ENCODE measurements around the gene OR2T8. TPM values are rescaled to one million over a fixed set of nuclear protein-coding genes. Genes with fewer than 3 reads are reported as not detected.

The OR2T8 gene
- total and polyA plus RNA-seq, 2 of the 4 experiments (the other 2 are of a cell fraction), result not detected

GRCh38 chr1:247883346-247883745 lies 36.7 kb upstream of the OR2T8 start:
- no peak overlapping the region for H3K4ac ChIP-seq (ENCODE audit: low read depth, low read length)
- no peak overlapping the region for H3K4me2 ChIP-seq (ENCODE audit: low read depth, low read length)
- no peak overlapping the region for H2BK15ac ChIP-seq (ENCODE audit: low read depth, low read length)
- TF ChIP-seq NFE2L2 (IDR thresholded peaks at IDR 0.05; ENCODE audit: low read depth, low read length) (no peak), CTCF (conservative IDR thresholded peaks at IDR 0.05; ENCODE audit: low read depth, low read length) (no peak), FOS (IDR thresholded peaks at IDR 0.05; ENCODE audit: low read depth, low read length) (no peak), SMC3 (IDR thresholded peaks at IDR 0.05; ENCODE audit: low read depth, low read length) (no peak), CHD1 (IDR thresholded peaks at IDR 0.05; ENCODE audit: low read depth, low read length) (no peak), USF2 (IDR thresholded peaks at IDR 0.05; ENCODE audit: low read depth, low read length) (no peak), MAZ (IDR thresholded peaks at IDR 0.05; ENCODE audit: borderline replicate concordance, low read depth, low read length) (no peak), BHLHE40 (IDR thresholded peaks at IDR 0.05; ENCODE audit: low read depth, low read length) (no peak)
- H2AK9ac ChIP-seq (replicated peaks; ENCODE audit: low read depth, low read length, poor library complexity), result no peak overlapping the region
- H4K8ac ChIP-seq (ENCODE audit: low read depth in 2 of 2, low read length in 2 of 2), result no peak overlapping the region
- H2BK20ac ChIP-seq (ENCODE audit: low read depth, low read length), result no peak overlapping the region
- H3K27me3 ChIP-seq (ENCODE audit: control insufficient read depth, insufficient read depth, low read length), result no peaks in the 10 kb centered on the region
- in situ Hi-C loops (cut with MboI; ENCODE audit: low sequenced_read_pairs), result no loop called here
- H3K27ac ChIP-seq (ENCODE audit: insufficient read depth, low read length), result no peak overlapping the region
- H3K9ac ChIP-seq (ENCODE audit: low read depth, low read length), result no peak overlapping the region
- no peaks in the 10 kb centered on the region for H3K79me1 ChIP-seq (ENCODE audit: low read depth in 1 of 2, low read length in 2 of 2)
- CTCF ChIA-PET, result no interaction called here
- intact Hi-C loops (cut with micrococcal nuclease), result no loop called here
- H2BK5ac ChIP-seq (ENCODE audit: low read depth, low read length, poor library complexity, severe bottlenecking), result no peak overlapping the region
- no peak overlapping the region for H3K18ac ChIP-seq (ENCODE audit: low read depth, low read length)
- no peak overlapping the region for H3K56ac ChIP-seq (ENCODE audit: extremely low read depth, insufficient read depth, low read length)
- BruUV-seq (replicated peaks), result no TSS peak
- H2AFZ ChIP-seq (replicated peaks; ENCODE audit: low read length, poor library complexity), result no peak overlapping the region
- H2BK120ac ChIP-seq (ENCODE audit: low read depth, low read length), result no peak overlapping the region
- H4K91ac ChIP-seq (ENCODE audit: insufficient read depth, low read depth, low read length), result no peak overlapping the region
- no peak overlapping the region for H3K4me3 ChIP-seq (ENCODE audit: insufficient read depth, low read depth, low read length)
- no peak overlapping the region for H3K23ac ChIP-seq (ENCODE audit: low read depth, low read length)
- WGBS, 2 experiments (ENCODE audit: extremely low coverage in 2 of 2, insufficient read length in 1 of 2), result 20% methylated on average over 1 of the region's 9 CpGs; no CpG with 5 or more reads in 1 of the 2 experiments
- DNase-seq, result no peak
- H3K14ac ChIP-seq (replicated peaks; ENCODE audit: low read depth, low read length), result no peak overlapping the region
- no peaks in the 10 kb centered on the region for H3K9me1 ChIP-seq (ENCODE audit: insufficient read depth, low read length)
- peaks cover 20% of the 10 kb centered on the region for H3K9me3 ChIP-seq (ENCODE audit: control insufficient read depth, insufficient read depth, low read length)
- H3K36me3 ChIP-seq (ENCODE audit: control insufficient read depth, insufficient read depth, low read length), result no peaks in the 10 kb centered on the region
- H4K5ac ChIP-seq (ENCODE audit: low read depth, low read length), result no peak overlapping the region
- POLR2A ChIA-PET (ENCODE audit: unreplicated experiment), result no interaction called here
- H2AK5ac ChIP-seq (ENCODE audit: low read depth, low read length), result no peak overlapping the region
- dilution Hi-C loops (cut with HindIII; ENCODE audit: low sequenced_read_pairs, unreplicated experiment), result no loop called here
- no peaks in the 10 kb centered on the region for H4K20me1 ChIP-seq (ENCODE audit: insufficient read depth, low read length)
- no peaks in the 10 kb centered on the region for H3K4me1 ChIP-seq (ENCODE audit: control insufficient read depth, insufficient read depth, low read length)
- ATAC-seq (ENCODE audit: low read depth), result no peak

All from IMR-90 (cell line).